Ishikawa (cell line): Measurements from ENCODE around the gene SHISAL1.

Experiments used
- CEBPB ChIP-seq: IDR thresholded peaks from 2 replicates; pipeline ENCODE4 v1.6.1; 2012
- CREB1 ChIP-seq: IDR thresholded peaks from 2 replicates; pipeline ENCODE4 v1.6.1; 2012; ENCODE audit warnings: low read depth
- EGR1 ChIP-seq: IDR thresholded peaks from 2 replicates; pipeline ENCODE4 v1.6.1; 2012
- EP300 ChIP-seq: IDR thresholded peaks from 2 replicates; pipeline ENCODE4 v1.6.1; 2012; ENCODE audit warnings: borderline replicate concordance
- FOXM1 ChIP-seq: IDR thresholded peaks from 2 replicates; pipeline ENCODE4 v1.6.1; 2012; ENCODE audit warnings: low read depth, borderline replicate concordance
- NFIC ChIP-seq: IDR thresholded peaks from 2 replicates; pipeline ENCODE4 v1.6.1; 2012
- RAD21 ChIP-seq: IDR thresholded peaks from 2 replicates; pipeline ENCODE4 v1.6.1; 2012; ENCODE audit warnings: low read depth
- TAF1 ChIP-seq: IDR thresholded peaks from 2 replicates; pipeline ENCODE4 v1.6.1; 2012; ENCODE audit warnings: low read depth, mild to moderate bottlenecking
- TCF12 ChIP-seq: IDR thresholded peaks from 2 replicates; pipeline ENCODE4 v1.6.1; 2012; ENCODE audit warnings: low read depth
- TEAD4 ChIP-seq: IDR thresholded peaks from 2 replicates; pipeline ENCODE4 v1.6.1; 2012
- YY1 ChIP-seq: IDR thresholded peaks from 2 replicates; pipeline ENCODE4 v1.6.1; 2012; ENCODE audit warnings: low read depth
- TF ChIP-seq, protein P1 (sequence below): IDR thresholded peaks from 2 replicates; pipeline ENCODE4 v1.6.1; 2012
- TF ChIP-seq, protein P2 (sequence below): IDR thresholded peaks from 2 replicates; pipeline ENCODE4 v1.6.1; 2012; ENCODE audit warnings: low read depth, mild to moderate bottlenecking
- TF ChIP-seq, protein P3 (sequence below): IDR thresholded peaks from 2 replicates; pipeline ENCODE4 v1.6.1; 2012

The SHISAL1 gene

DNA sequence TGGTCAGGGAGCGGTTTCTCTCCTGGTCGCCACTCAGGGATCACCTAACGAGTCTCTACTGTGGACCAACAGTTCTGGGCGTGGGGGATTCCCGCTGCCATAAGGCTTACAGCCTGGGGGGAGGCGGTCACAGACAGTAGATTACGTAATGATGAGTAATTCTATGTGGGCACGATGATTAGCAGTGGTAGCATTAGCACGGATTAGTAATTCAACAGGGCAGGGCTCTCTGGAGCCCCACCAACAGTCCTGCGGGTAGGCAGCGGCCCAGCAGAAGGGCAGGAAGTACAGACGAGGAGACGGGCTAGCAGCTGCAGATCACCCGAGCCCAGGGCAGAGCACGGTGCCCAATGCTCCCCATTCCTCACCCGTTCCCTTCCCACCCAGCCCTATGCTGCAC, 3.6 kb downstream of the SHISAL1 start:
- TF ChIP-seq YY1, result no peak
- no peak for TF ChIP-seq EP300
- no peak for TF ChIP-seq TEAD4

DNA sequence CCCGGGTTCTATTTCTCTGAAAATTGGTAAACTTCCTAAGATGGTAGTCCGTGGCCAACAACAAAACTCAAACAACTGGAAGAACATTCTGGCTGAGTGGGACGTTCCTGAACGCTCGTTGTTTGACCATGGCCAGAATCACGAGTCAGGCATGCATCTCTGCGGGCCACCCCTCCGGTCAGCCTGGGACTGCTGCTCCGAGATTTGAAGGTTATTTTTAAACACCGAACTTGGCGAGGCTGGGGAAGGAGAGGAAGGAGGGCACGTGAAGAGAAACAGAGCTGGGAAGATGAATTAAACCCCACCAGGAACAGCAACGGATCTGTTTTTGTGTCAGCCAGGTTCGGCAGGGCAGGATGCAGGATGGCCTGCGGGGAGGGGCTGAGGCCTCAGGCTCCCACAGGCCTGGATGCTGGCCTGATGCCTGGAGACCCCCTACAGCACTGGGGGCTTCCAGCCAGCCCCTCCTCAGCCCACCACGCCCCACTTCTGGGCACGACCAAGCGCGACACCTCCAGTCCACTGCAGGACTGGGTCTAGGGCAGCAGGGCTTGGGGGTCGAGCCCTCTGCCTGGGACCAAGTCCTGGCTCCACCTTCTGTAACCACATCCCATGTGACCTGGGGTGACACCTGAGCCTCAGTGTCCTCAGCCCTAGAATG, 5.1 kb downstream of the SHISAL1 start:
- no peak for TF ChIP-seq CREB1
- no peak for TF ChIP-seq YY1
- no peak for TF ChIP-seq NFIC

DNA sequence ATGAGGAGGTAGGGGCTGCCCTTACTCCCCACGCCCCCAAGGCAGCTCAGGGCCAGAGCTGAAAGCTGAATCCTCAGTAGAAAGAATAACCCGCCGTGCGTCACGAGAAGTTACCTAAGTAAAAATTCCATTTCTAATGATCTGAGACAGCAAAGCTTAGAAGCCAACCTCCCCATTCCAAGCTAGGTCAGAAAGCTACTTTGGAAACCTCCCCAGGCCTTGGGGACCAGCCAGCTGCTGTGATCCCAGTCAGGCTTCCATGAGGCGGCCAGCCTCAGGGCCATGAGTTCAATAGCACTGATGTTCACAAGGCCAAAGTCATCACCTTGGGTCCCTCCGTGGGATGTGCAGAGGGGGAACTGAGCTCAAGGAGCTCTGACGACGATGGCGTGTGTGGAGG, 6.9 kb downstream of the SHISAL1 start:
- TF ChIP-seq, protein P1, sequence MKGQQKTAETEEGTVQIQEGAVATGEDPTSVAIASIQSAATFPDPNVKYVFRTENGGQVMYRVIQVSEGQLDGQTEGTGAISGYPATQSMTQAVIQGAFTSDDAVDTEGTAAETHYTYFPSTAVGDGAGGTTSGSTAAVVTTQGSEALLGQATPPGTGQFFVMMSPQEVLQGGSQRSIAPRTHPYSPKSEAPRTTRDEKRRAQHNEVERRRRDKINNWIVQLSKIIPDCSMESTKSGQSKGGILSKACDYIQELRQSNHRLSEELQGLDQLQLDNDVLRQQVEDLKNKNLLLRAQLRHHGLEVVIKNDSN, result no peak
- TF ChIP-seq FOXM1, result no peak
- no peak for TF ChIP-seq TEAD4
- no peak for TF ChIP-seq EGR1
- no peak for TF ChIP-seq NFIC
- TF ChIP-seq, protein P2, sequence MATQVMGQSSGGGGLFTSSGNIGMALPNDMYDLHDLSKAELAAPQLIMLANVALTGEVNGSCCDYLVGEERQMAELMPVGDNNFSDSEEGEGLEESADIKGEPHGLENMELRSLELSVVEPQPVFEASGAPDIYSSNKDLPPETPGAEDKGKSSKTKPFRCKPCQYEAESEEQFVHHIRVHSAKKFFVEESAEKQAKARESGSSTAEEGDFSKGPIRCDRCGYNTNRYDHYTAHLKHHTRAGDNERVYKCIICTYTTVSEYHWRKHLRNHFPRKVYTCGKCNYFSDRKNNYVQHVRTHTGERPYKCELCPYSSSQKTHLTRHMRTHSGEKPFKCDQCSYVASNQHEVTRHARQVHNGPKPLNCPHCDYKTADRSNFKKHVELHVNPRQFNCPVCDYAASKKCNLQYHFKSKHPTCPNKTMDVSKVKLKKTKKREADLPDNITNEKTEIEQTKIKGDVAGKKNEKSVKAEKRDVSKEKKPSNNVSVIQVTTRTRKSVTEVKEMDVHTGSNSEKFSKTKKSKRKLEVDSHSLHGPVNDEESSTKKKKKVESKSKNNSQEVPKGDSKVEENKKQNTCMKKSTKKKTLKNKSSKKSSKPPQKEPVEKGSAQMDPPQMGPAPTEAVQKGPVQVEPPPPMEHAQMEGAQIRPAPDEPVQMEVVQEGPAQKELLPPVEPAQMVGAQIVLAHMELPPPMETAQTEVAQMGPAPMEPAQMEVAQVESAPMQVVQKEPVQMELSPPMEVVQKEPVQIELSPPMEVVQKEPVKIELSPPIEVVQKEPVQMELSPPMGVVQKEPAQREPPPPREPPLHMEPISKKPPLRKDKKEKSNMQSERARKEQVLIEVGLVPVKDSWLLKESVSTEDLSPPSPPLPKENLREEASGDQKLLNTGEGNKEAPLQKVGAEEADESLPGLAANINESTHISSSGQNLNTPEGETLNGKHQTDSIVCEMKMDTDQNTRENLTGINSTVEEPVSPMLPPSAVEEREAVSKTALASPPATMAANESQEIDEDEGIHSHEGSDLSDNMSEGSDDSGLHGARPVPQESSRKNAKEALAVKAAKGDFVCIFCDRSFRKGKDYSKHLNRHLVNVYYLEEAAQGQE, result no peak
- TF ChIP-seq, protein P3, sequence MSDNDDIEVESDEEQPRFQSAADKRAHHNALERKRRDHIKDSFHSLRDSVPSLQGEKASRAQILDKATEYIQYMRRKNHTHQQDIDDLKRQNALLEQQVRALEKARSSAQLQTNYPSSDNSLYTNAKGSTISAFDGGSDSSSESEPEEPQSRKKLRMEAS, result no peak
- TF ChIP-seq RAD21, result no peak
- no peak for TF ChIP-seq TAF1
- no peak for TF ChIP-seq CREB1

DNA sequence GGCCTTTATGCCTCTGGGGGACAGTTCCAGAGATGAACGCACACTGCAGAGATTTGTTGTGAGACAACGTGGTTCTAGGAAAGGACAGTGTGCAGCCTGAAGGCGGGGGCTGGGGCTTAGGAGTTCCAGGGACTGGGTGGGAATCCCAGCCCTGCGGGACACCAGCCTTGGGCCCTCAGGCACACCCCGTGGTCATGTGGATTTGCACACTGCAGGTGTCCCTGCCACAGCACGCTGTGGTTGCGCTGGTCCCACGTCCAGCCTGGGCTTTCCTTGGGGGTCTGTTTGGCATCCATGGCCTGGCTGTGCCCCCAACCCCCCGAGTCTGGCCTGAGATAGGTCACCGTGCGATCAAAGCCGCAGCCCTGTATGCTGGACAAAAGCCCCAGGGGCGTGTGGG, 7.3 kb downstream of the SHISAL1 start:
- TF ChIP-seq TEAD4 (no peak), NFIC (no peak), YY1 (no peak), CEBPB (no peak), FOXM1 (no peak), EGR1 (no peak)

DNA sequence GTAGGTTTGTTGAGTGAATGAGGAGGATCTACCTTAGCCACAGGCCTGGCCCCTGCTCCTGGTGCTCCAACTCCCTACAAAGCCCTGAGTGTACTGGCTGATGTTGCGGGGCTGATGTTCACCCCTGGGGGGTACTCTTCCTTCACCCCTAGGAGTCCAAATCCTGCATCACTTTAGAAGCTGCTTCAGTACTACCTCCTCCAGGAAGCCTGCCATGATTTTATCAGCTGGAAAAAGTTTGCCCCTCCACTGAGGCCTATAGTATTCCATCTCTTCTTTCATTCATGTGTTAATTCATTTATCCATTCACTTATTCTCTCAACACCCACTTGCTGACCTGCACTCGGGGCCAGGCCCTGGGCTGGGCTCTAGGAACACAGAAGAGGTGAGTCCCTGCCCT, 7.8 kb downstream of the SHISAL1 start:
- TF ChIP-seq FOXM1, result no peak

DNA sequence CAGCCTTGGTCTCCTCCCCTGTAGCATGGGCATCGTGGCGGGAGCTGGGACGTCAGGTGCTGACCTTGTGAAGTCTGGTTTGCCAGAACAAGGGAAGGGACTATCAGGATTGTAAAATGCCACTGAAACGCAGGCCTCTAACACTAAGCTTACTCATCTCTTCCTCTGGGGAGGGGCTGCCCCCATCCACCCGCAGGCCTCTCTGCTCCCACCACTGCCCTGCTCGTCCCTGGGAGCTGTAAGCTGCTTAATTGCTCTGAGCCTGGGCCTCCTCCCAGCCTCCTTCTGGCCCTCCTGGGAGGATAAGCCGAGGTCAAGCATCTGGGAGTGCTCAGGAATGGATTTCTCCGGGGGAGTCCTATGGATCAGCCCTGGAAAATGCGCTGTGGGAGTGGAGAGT, 8.4 kb downstream of the SHISAL1 start:
- TF ChIP-seq EP300 (no peak), NFIC (no peak), TEAD4 (no peak)

DNA sequence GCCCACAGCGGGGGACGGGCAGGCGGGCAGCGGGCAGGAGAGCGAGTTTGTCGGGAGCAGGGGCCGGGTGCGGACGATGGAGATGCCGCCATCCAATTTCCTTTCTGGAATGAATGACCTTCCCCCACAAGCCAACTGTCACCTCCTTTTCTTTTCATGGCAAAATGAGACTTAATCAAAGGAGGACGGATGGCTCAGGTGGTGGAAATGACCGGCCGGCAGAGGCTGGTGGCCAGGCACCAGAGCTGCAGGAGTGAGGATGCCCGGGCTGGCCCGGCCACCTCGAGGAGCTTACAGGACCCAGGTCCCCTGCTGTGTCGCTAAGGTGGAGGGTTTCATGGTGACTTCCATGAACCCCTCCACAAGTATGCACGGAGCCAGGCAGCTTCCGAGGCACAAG, 11.7 kb downstream of the SHISAL1 start:
- TF ChIP-seq NFIC, result no peak
- TF ChIP-seq CEBPB, result no peak
- TF ChIP-seq TCF12, result no peak
- TF ChIP-seq, protein P1, result no peak
- TF ChIP-seq CREB1, result no peak
- TF ChIP-seq YY1, result no peak
- TF ChIP-seq RAD21, result no peak
- TF ChIP-seq FOXM1, result no peak
- TF ChIP-seq, protein P2, result no peak
- TF ChIP-seq TEAD4, result no peak

DNA sequence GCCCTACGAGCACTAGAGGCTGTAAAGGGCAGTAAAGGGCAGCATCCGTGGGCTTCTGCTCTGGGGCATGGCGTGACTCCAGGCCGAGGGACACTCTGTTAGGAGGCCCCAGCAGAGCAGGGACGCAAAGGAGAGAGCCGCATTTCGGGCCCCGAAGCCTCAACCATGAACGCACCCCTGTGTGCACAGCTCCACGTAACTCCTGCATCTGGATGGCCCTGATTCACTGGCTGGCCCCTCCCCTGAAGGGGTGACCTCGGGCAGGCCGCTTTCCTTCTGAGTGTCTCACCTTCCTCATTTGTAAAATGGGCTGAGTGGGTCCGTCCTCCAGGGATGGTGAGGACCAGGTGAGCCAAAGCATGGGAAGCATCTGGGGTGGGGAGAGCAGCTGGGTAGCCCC, 13.6 kb downstream of the SHISAL1 start:
- no peak for TF ChIP-seq EGR1
- no peak for TF ChIP-seq TAF1
- TF ChIP-seq CREB1, result no peak
- TF ChIP-seq, protein P1, result no peak
- no peak for TF ChIP-seq RAD21
- TF ChIP-seq, protein P2, result no peak
- no peak for TF ChIP-seq TCF12
- no peak for TF ChIP-seq TEAD4
- no peak for TF ChIP-seq YY1
- TF ChIP-seq, protein P3, result no peak
- TF ChIP-seq FOXM1, result no peak
- no peak for TF ChIP-seq CEBPB
